Uterus (tissue), 2 donors: ENCODE results near the gene PEX5L.

Experiments
- POLR2A ChIP-seq, 2 donors: fragments of 450-650 bp; IDR thresholded peaks; one replicate each; pipeline ENCODE4 v1.6.1; 2016; ENCODE audit warnings: antibody characterized with exemption in 2 of 2, mild to moderate bottlenecking in 1 of 2, moderate library complexity in 1 of 2
- TF ChIP-seq, protein P1 (sequence below), 4 experiments: fragments of 200-600 bp in 2 of 4; fragments of 450-650 bp in 2 of 4; sonication (generic) in 2 of 4; IDR thresholded peaks; one replicate each; pipeline ENCODE4 v1.5.1; 2016 to 2019; ENCODE audit warnings: antibody characterized with exemption in 4 of 4, mild to moderate bottlenecking in 2 of 4, moderate library complexity in 1 of 4

DNA sequence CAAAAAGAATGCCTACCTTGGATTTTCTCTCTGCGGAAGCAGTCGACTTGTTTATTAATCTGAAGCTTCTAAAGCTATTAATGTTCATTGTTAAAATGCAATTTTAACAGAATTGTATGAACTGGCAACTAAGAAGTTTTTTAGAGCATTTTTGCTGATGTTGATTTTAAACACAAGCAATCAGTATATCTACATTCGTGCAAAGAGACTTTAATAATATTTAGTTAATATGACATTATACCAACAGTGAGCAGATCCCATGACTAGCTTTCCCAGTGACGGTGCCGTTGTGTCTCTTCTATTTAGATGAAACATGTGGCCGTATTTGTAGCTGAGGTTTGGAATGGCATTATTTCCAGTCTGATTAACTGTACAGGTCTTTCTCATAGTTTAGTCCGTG lies 88.0 kb downstream of the PEX5L start:
- TF ChIP-seq, protein P1, sequence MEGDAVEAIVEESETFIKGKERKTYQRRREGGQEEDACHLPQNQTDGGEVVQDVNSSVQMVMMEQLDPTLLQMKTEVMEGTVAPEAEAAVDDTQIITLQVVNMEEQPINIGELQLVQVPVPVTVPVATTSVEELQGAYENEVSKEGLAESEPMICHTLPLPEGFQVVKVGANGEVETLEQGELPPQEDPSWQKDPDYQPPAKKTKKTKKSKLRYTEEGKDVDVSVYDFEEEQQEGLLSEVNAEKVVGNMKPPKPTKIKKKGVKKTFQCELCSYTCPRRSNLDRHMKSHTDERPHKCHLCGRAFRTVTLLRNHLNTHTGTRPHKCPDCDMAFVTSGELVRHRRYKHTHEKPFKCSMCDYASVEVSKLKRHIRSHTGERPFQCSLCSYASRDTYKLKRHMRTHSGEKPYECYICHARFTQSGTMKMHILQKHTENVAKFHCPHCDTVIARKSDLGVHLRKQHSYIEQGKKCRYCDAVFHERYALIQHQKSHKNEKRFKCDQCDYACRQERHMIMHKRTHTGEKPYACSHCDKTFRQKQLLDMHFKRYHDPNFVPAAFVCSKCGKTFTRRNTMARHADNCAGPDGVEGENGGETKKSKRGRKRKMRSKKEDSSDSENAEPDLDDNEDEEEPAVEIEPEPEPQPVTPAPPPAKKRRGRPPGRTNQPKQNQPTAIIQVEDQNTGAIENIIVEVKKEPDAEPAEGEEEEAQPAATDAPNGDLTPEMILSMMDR (IDR thresholded peaks at IDR 0.05), result no peak
- TF ChIP-seq POLR2A (IDR thresholded peaks at IDR 0.05), result no peak
